Left lung (tissue), 10 donors: ENCODE results near the gene MKLN1. TPM values are rescaled to one million over a fixed set of nuclear protein-coding genes. Genes with fewer than 3 reads are reported as not detected.

ENCODE experiments used
- ATAC-seq: fragments of 200-7000 bp; cut with Tn5 transposase; one replicate; pipeline ENCODE4 v1.9.1; 2020; ENCODE audit warnings: moderate library complexity
- DNase-seq, 4 donors: peaks; one replicate each; pipeline ENCODE4 v3.0.0-alpha.2; 2013 to 2020
- H3K27ac ChIP-seq, 2 donors: fragments of 200-600 bp; sonication (generic) in 1 of 2; one replicate each; pipeline versions ENCODE4 v1.5.0 to v1.8.0; 2020 to 2021
- H3K27me3 ChIP-seq, 2 donors: fragments of 200-600 bp; sonication (generic) in 1 of 2; one replicate each; pipeline versions ENCODE4 v1.5.0 to v1.8.0; 2020 to 2021
- H3K36me3 ChIP-seq, 2 donors: fragments of 200-600 bp; sonication (generic) in 1 of 2; one replicate each; pipeline versions ENCODE4 v1.5.0 to v1.8.0; 2020 to 2021
- H3K4me1 ChIP-seq, 2 donors: fragments of 200-600 bp; one replicate each; pipeline ENCODE4 v1.8.0; 2021
- H3K4me3 ChIP-seq, 2 donors: fragments of 200-600 bp; sonication (generic) in 1 of 2; one replicate each; pipeline versions ENCODE4 v1.5.0 to v1.8.0; 2020 to 2021; ENCODE audit warnings: mild to moderate bottlenecking in 1 of 2
- H3K9me3 ChIP-seq, 2 donors: fragments of 200-600 bp; sonication (generic) in 1 of 2; one replicate each; pipeline versions ENCODE4 v1.5.0 to v1.8.0; 2020 to 2021
- intact Hi-C, 2 donors: fragments of 100-400 bp; cut with DNase I; formaldehyde crosslinking; loops; one replicate each; pipeline versions ENCODE4 v1.11.2 to v1.14.2; 2022
- polyA plus RNA-seq, 6 donors: library from polyadenylated mRNA; unstranded; fragments of 120-200 nt; gene quantifications; one replicate each; pipeline ENCODE4 v1.2.1, GENCODE V29; 2013; ENCODE audit not compliant: insufficient read length in 6 of 6
- total RNA-seq, 2 donors: library from RNA; stranded (reverse); fragmentation: NEBNext Ultra II Directional; extraction: Animal tissue kit (Norgen Biotek cat#: 25700); gene quantifications; one replicate each; pipeline ENCODE4 v1.2.1, GENCODE V29; 2021
- TF ChIP-seq, protein P1 (sequence below), 2 donors: fragments of 200-600 bp; sonication (generic) in 1 of 2; IDR thresholded peaks; one replicate each; pipeline versions ENCODE4 v1.5.0 to v1.8.0; 2021; ENCODE audit warnings: antibody characterized with exemption in 2 of 2
- donor health status: DM: no; HTN: yes; CAD: no.
- donor health status: DM: no; HTN: no; CAD: no.

Gene MKLN1
- total and polyA plus RNA-seq, 8 donors = 38.7 to 49.0 (median 44.5) TPM

GRCh38 chr7:131403322-131403721 is 75.6 kb downstream of the MKLN1 start:
- intact Hi-C loops = no loop called here
- ATAC-seq = no peak
- Histone ChIP-seq H3K4me3 (no peak overlapping the region), H3K36me3 (peaks cover 0 to 15% of the 10 kb centered on the region in 2 donors), H3K27me3 (no peaks in the 10 kb centered on the region), H3K27ac (no peak overlapping the region), H3K9me3 (no peaks in the 10 kb centered on the region), H3K4me1 (peaks cover 0 to 7% of the 10 kb centered on the region in 2 donors)
- TF ChIP-seq, protein P1, sequence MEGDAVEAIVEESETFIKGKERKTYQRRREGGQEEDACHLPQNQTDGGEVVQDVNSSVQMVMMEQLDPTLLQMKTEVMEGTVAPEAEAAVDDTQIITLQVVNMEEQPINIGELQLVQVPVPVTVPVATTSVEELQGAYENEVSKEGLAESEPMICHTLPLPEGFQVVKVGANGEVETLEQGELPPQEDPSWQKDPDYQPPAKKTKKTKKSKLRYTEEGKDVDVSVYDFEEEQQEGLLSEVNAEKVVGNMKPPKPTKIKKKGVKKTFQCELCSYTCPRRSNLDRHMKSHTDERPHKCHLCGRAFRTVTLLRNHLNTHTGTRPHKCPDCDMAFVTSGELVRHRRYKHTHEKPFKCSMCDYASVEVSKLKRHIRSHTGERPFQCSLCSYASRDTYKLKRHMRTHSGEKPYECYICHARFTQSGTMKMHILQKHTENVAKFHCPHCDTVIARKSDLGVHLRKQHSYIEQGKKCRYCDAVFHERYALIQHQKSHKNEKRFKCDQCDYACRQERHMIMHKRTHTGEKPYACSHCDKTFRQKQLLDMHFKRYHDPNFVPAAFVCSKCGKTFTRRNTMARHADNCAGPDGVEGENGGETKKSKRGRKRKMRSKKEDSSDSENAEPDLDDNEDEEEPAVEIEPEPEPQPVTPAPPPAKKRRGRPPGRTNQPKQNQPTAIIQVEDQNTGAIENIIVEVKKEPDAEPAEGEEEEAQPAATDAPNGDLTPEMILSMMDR (IDR thresholded peaks at IDR 0.05) = no peak
- no peak for DNase-seq

DNA sequence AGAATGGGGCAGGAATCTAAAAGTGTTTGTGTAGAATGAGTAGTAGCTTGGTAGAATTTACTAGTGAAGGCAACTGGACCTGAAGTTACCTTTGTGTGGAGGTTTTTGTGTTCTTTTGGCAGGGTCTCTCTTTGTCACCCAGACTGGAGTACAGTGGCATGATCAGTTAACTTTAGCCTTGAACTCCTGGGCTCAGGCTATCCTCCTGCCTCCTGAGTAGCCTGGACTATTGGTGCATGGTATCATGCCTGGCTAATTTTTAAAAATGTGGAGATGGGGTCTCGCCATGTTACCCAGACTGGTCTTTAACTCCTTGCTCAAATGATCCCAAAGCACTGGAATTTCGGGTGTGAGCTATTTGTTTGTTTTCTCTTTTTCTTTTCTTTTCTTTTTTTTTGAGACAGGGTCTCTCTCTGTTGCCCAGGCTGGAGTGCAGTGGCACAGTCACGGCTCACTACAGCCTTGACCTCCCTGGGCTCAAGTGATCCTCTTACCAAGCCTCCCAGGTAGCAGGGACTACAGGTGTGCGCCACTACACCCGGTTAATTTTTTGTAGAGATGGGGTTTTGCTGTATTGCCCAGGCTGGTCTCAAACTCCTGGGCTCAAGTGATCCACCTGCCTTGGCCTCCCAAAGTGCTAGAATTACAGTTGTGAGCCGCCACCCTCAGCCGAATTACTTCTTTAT is 76.7 kb downstream of the MKLN1 start:
- intact Hi-C loops = no loop called here
- peaks cover 0 to 9% of the 10 kb centered on the region in 2 donors for H3K36me3 ChIP-seq
- no peak overlapping the region for H3K27ac ChIP-seq
- DNase-seq (no peak), ATAC-seq (no peak)
- H3K4me3 ChIP-seq = no peak overlapping the region
- no peaks in the 10 kb centered on the region for H3K9me3 ChIP-seq
- TF ChIP-seq, protein P1 (IDR thresholded peaks at IDR 0.05) = no peak
- peaks cover 0 to 7% of the 10 kb centered on the region in 2 donors for H3K4me1 ChIP-seq
- no peaks in the 10 kb centered on the region for H3K27me3 ChIP-seq

- peaks cover 0 to 29% of the 10 kb centered on the region in 2 donors for H3K36me3 ChIP-seq
- ATAC-seq (no peak), DNase-seq (no peak)
- H3K9me3 ChIP-seq = no peaks in the 10 kb centered on the region
- no peak overlapping the region for H3K27ac ChIP-seq
- TF ChIP-seq, protein P1 (IDR thresholded peaks at IDR 0.05) = no peak
- no peaks in the 10 kb centered on the region for H3K27me3 ChIP-seq
- intact Hi-C loops = no loop called here
- no peaks in the 10 kb centered on the region for H3K4me1 ChIP-seq
- H3K4me3 ChIP-seq = no peak overlapping the region
These were observed 81.6 kb downstream of the MKLN1 start for GRCh38 chr7:131409129-131409766.

- DNase-seq (no peak), ATAC-seq (no peak)
- H3K4me1 ChIP-seq = no peaks in the 10 kb centered on the region
- peaks cover 0 to 47% of the 10 kb centered on the region in 2 donors for H3K36me3 ChIP-seq
- no peaks in the 10 kb centered on the region for H3K27me3 ChIP-seq
- TF ChIP-seq, protein P1 (IDR thresholded peaks at IDR 0.05) = no peak
- H3K4me3 ChIP-seq = no peak overlapping the region
- no peak overlapping the region for H3K27ac ChIP-seq
- H3K9me3 ChIP-seq = no peaks in the 10 kb centered on the region
- intact Hi-C loops = no loop called here
These were observed 84.4 kb downstream of the MKLN1 start for GRCh38 chr7:131412031-131412430.

DNA sequence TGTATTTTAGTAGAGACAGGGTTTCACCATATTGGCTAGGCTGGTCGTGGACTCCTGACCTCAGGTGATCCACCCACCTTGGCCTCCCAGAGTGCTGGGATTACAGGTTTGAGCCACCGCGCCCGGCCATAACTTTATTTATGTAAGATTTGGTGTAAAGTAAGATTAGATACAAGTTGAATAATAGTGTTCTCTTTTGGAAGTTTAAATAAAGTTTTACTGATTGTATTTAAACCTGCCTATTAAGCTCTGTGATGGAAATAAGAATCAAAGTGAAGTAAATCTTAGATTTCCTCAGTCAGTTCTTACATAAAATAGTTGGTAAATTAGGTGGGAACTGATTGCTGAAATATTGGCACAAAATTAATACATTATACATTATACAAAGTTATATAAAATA is 86.0 kb downstream of the MKLN1 start:
- intact Hi-C loops = no loop called here
- Histone ChIP-seq H3K36me3 (peaks cover 0 to 58% of the 10 kb centered on the region in 2 donors), H3K4me3 (no peak overlapping the region), H3K4me1 (no peaks in the 10 kb centered on the region), H3K27ac (no peak overlapping the region), H3K27me3 (no peaks in the 10 kb centered on the region), H3K9me3 (no peaks in the 10 kb centered on the region)
- no peak for ATAC-seq
- no peak for DNase-seq
- TF ChIP-seq, protein P1 (IDR thresholded peaks at IDR 0.05) = no peak
